Measurements from ENCODE around the gene BNIPL. TPM values are rescaled to one million over a fixed set of nuclear protein-coding genes. Genes with fewer than 3 reads are reported as not detected.

Gene BNIPL
- total and polyA plus RNA-seq, 5 experiments from 2014 or later: 0.15 to 5.3 (median 2.1) TPM; not detected in 1

GRCh38 chr1:151002051-151002450 is 34.3 kb upstream of the BNIPL start:
- POLR2A ChIA-PET: interaction anchor here (1.5 to 1.6 kb wide), 2 partner anchors 28 kb away, joined by 5 to 9 read pairs; partner anchors contain the start of gene CERS2
- H3K9me3 Mint-ChIP-seq: no peaks in the 10 kb centered on the region
- peak overlapping the region in 9 of 10 donors; percentile 13 to 98 (median 81) for H3K4me3 Mint-ChIP-seq
- DNase-seq (no peak), ATAC-seq (no peak)
- peaks cover 29 to 70% (median 59%) of the 10 kb centered on the region in 4 donors for H3K4me1 Mint-ChIP-seq
- H3K36me3 Mint-ChIP-seq: peaks cover 0 to 54% (median 11%) of the 10 kb centered on the region in 3 donors
- no peaks in the 10 kb centered on the region for H3K27me3 Mint-ChIP-seq
- H3K27ac Mint-ChIP-seq: peak overlapping the region in 9 of 10 donors; percentile 67 to 98 (median 91)

GRCh38 chr1:151002611-151003010 is 33.8 kb upstream of the BNIPL start:
- ATAC-seq: no peak
- Mint-ChIP-seq H3K27ac (peak overlapping the region; percentile 89 to 98 (median 94)), H3K27me3 (no peaks in the 10 kb centered on the region), H3K4me1 (peaks cover 35 to 75% (median 64%) of the 10 kb centered on the region in 4 donors), H3K36me3 (peaks cover 0 to 48% (median 11%) of the 10 kb centered on the region in 3 donors), H3K4me3 (peak overlapping the region; percentile 66 to 98 (median 84)), H3K9me3 (no peaks in the 10 kb centered on the region)
- DNase-seq: no peak
- POLR2A ChIA-PET: interaction anchor here (0.9 to 1.6 kb wide), 4 partner anchors 15 to 80 kb away, joined by 4 to 9 read pairs (median 7); partner anchors contain the start of genes CDC42SE1 and MLLT11

GRCh38 chr1:151003180-151003579 is 33.2 kb upstream of the BNIPL start:
- POLR2A ChIA-PET: interaction anchor here (0.9 to 1.6 kb wide), 6 partner anchors 15 to 439 kb away, joined by 3 to 9 read pairs (median 6); partner anchors contain the start of genes CDC42SE1 and MLLT11
- H3K27ac Mint-ChIP-seq: peak overlapping the region; percentile 89 to 98 (median 94)
- ATAC-seq: peak; percentile 13 to 19
- H3K27me3 Mint-ChIP-seq: no peaks in the 10 kb centered on the region
- H3K9me3 Mint-ChIP-seq: no peaks in the 10 kb centered on the region
- peaks cover 39 to 81% (median 70%) of the 10 kb centered on the region in 4 donors for H3K4me1 Mint-ChIP-seq
- peak overlapping the region; percentile 66 to 98 (median 84) for H3K4me3 Mint-ChIP-seq
- peaks cover 0 to 42% (median 11%) of the 10 kb centered on the region in 3 donors for H3K36me3 Mint-ChIP-seq
- DNase-seq: peak in 3 of 10 donors; percentile 15 to 37 (median 33)

GRCh38 chr1:151005729-151006319 is 30.6 kb upstream of the BNIPL start:
- DNase-seq (peak in 1 of 10 donors; percentile 16), ATAC-seq (no peak)
- Mint-ChIP-seq H3K27ac (peak overlapping the region; percentile 95 to 99 (median 98)), H3K27me3 (no peaks in the 10 kb centered on the region), H3K4me1 (peaks cover 44 to 94% (median 84%) of the 10 kb centered on the region in 4 donors), H3K9me3 (no peaks in the 10 kb centered on the region), H3K4me3 (peak overlapping the region; percentile 89 to 98 (median 96)), H3K36me3 (peaks cover 0 to 18% (median 11%) of the 10 kb centered on the region in 3 donors)
- POLR2A ChIA-PET: interaction anchor here (1.2 to 3.9 kb wide), 10 partner anchors 8 to 643 kb away, joined by 3 to 47 read pairs (median 7); partner anchors contain the start of genes ANXA9, C1orf56, CDC42SE1 and CERS2

GRCh38 chr1:151006327-151007052 is 29.9 kb upstream of the BNIPL start, which contains the start of gene MINDY1:
Gene MINDY1, minus strand, starts transcription at chr1:151006902. Its CDS starts 4,285 bp downstream, at chr1:151002617.
- H3K9me3 Mint-ChIP-seq: no peaks in the 10 kb centered on the region
- peak in 7 of 10 donors; percentile 9 to 62 (median 26) for DNase-seq
- H3K4me1 Mint-ChIP-seq: peaks cover 48 to 95% (median 86%) of the 10 kb centered on the region in 4 donors
- peak within 1 kb of the TSS; percentile 89 to 98 (median 96) for H3K4me3 Mint-ChIP-seq
- peak in 1 of 2 donors; percentile 23 for ATAC-seq
- POLR2A ChIA-PET: interaction anchor here (0.6 to 3.9 kb wide), 13 partner anchors 9 to 643 kb away, joined by 3 to 47 read pairs (median 5); partner anchors contain the start of genes ANXA9, C1orf56, CDC42SE1 and CERS2
- H3K27ac Mint-ChIP-seq: peak within 1 kb of the TSS; percentile 95 to 99 (median 98)
- no peaks in the 10 kb centered on the region for H3K27me3 Mint-ChIP-seq
- H3K36me3 Mint-ChIP-seq: peaks cover 0 to 11% (median 9%) of the 10 kb centered on the region in 3 donors

GRCh38 chr1:151007853-151008243 is 28.5 kb upstream of the BNIPL start:
- peak overlapping the region; percentile 89 to 98 (median 96) for H3K4me3 Mint-ChIP-seq
- ATAC-seq (peak in 1 of 2 donors; percentile 77), DNase-seq (peak in 1 of 10 donors; percentile 22)
- H3K9me3 Mint-ChIP-seq: no peaks in the 10 kb centered on the region
- POLR2A ChIA-PET: interaction anchor here (0.6 to 3.9 kb wide), 8 partner anchors 10 to 50 kb away, joined by 3 to 47 read pairs (median 7); partner anchors contain the start of genes ANXA9, CDC42SE1, CERS2 and MLLT11
- H3K27ac Mint-ChIP-seq: peak overlapping the region; percentile 95 to 99 (median 98)
- H3K4me1 Mint-ChIP-seq: peaks cover 40 to 92% (median 84%) of the 10 kb centered on the region in 4 donors
- no peaks in the 10 kb centered on the region for H3K27me3 Mint-ChIP-seq
- H3K36me3 Mint-ChIP-seq: peaks cover 0 to 3% (median 2%) of the 10 kb centered on the region in 3 donors

GRCh38 chr1:151008244-151009205 is 27.9 kb upstream of the BNIPL start, which contains the start of gene PRUNE1:
Gene PRUNE1, plus strand, starts transcription at chr1:151008449. Its CDS starts 184 bp downstream, at chr1:151008633.
- Mint-ChIP-seq H3K4me3 (peak within 1 kb of the TSS; percentile 89 to 98 (median 96)), H3K27ac (peak within 1 kb of the TSS; percentile 95 to 99 (median 98)), H3K9me3 (no peaks in the 10 kb centered on the region), H3K4me1 (peaks cover 39 to 92% (median 84%) of the 10 kb centered on the region in 4 donors), H3K27me3 (no peaks in the 10 kb centered on the region), H3K36me3 (peaks cover 0 to 6% (median 2%) of the 10 kb centered on the region in 3 donors)
- peak; percentile 76 to 83 for ATAC-seq
- DNase-seq: peak; percentile 88 to 98 (median 94)
- POLR2A ChIA-PET: interaction anchor here (0.6 to 3.9 kb wide), 7 partner anchors 16 to 54 kb away, joined by 3 to 22 read pairs (median 3); partner anchors contain the start of gene ANXA9

GRCh38 chr1:151009206-151009587 is 27.2 kb upstream of the BNIPL start:
- H3K4me3 Mint-ChIP-seq: peak overlapping the region; percentile 89 to 98 (median 96)
- H3K4me1 Mint-ChIP-seq: peaks cover 39 to 88% (median 84%) of the 10 kb centered on the region in 4 donors
- peaks cover 0 to 10% (median 2%) of the 10 kb centered on the region in 3 donors for H3K36me3 Mint-ChIP-seq
- no peaks in the 10 kb centered on the region for H3K27me3 Mint-ChIP-seq
- DNase-seq (no peak), ATAC-seq (no peak)
- H3K9me3 Mint-ChIP-seq: no peaks in the 10 kb centered on the region
- POLR2A ChIA-PET: interaction anchor here (0.6 to 1.5 kb wide), 6 partner anchors 32 to 53 kb away, joined by 3 to 4 read pairs (median 3); no protein-coding TSS in a partner anchor
- H3K27ac Mint-ChIP-seq: peak overlapping the region; percentile 95 to 99 (median 98)

GRCh38 chr1:151009674-151010345 is 26.6 kb upstream of the BNIPL start:
- H3K4me3 Mint-ChIP-seq: peak overlapping the region; percentile 89 to 98 (median 96)
- peaks cover 39 to 86% (median 84%) of the 10 kb centered on the region in 4 donors for H3K4me1 Mint-ChIP-seq
- H3K9me3 Mint-ChIP-seq: no peaks in the 10 kb centered on the region
- POLR2A ChIA-PET: interaction anchor here (0.6 to 1.5 kb wide), 7 partner anchors 12 to 52 kb away, joined by 3 to 4 read pairs (median 3); no protein-coding TSS in a partner anchor
- H3K27me3 Mint-ChIP-seq: no peaks in the 10 kb centered on the region
- ATAC-seq (no peak), DNase-seq (no peak)
- H3K27ac Mint-ChIP-seq: peak overlapping the region; percentile 55 to 99 (median 98)
- H3K36me3 Mint-ChIP-seq: peaks cover 0 to 14% (median 2%) of the 10 kb centered on the region in 3 donors

- POLR2A ChIA-PET: interaction anchor here (0.6 to 1.5 kb wide), 6 partner anchors 12 to 146 kb away, joined by 3 to 4 read pairs (median 3); partner anchors contain the start of gene TNFAIP8L2
- H3K27me3 Mint-ChIP-seq: no peaks in the 10 kb centered on the region
- no peaks in the 10 kb centered on the region for H3K9me3 Mint-ChIP-seq
- ATAC-seq (no peak), DNase-seq (no peak)
- peaks cover 0 to 15% (median 2%) of the 10 kb centered on the region in 3 donors for H3K36me3 Mint-ChIP-seq
- H3K4me3 Mint-ChIP-seq: peak overlapping the region in 9 of 10 donors; percentile 18 to 98 (median 56)
- peaks cover 39 to 83% (median 81%) of the 10 kb centered on the region in 4 donors for H3K4me1 Mint-ChIP-seq
- peak overlapping the region in 5 of 10 donors; percentile 10 to 98 (median 62) for H3K27ac Mint-ChIP-seq
Observed at GRCh38 chr1:151010346-151010726, 26.1 kb upstream of the BNIPL start.

All from naive thymus-derived CD8-positive, alpha-beta T cell (primary cell).